ENCODE data around the gene LIN52.

LIN52 gene

DNA sequence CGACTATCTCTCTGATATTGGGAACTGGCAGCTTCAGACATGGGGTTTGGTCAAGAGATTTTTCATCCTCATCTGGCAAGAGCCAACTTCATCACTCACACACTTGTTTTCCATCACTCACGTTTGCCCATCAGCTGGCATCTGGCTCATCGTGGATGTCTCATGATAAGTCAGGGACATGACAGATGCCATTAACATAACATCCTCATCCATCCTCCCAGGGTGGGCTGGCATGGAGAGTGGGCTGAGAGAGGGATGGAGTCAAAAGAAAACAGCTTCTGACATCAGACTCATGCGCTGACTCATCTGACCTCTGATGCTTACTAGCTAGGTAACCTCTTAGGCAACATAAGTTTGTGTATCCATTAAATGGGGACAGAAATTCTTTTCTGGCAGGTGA is 152.7 kb downstream of the LIN52 start:
- DNase-seq (ENCODE audit: low spot score), result no peak

DNA sequence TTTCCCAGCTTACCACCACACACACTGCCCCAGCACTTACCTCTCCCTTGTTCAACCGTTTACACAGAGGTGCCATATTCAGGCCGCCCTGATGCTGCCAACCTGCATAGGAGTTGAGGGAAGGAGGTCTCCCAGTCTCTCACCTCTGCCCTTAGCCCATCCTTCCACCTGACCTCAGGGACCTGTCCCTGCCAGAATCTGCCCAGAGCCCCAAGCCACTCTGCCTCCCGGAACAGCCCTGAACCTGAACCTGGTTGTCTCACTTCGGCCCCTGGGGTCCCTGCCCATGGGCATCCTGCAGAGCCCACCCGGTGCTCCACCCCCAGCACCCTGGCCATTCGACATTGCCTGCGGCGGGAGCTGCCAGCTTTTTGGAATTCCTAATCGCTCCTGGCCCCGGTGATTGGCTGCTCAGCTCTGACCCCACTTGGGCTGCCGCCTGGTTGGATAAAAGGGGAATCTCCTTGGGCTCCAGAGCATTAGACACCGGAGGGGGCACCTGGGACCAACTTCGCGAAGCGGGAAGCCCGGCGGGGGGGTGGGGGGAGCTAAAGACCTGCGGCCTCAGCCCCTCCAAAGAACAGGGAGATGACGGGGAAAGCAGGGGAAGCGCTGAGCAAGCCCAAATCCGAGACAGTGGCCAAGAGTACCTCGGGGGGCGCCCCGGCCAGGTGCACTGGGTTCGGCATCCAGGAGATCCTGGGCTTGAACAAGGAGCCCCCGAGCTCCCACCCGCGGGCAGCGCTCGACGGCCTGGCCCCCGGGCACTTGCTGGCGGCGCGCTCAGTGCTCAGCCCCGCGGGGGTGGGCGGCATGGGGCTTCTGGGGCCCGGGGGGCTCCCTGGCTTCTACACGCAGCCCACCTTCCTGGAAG is 154.5 kb downstream of the LIN52 start, which contains the start of gene VSX2:
VSX2 (plus strand) TSS at position 476 of the 874 bp plus-strand sequence; CDS start at position 589, 113 bp downstream.
- DNase-seq (ENCODE audit: low spot score), result no peak

DNA sequence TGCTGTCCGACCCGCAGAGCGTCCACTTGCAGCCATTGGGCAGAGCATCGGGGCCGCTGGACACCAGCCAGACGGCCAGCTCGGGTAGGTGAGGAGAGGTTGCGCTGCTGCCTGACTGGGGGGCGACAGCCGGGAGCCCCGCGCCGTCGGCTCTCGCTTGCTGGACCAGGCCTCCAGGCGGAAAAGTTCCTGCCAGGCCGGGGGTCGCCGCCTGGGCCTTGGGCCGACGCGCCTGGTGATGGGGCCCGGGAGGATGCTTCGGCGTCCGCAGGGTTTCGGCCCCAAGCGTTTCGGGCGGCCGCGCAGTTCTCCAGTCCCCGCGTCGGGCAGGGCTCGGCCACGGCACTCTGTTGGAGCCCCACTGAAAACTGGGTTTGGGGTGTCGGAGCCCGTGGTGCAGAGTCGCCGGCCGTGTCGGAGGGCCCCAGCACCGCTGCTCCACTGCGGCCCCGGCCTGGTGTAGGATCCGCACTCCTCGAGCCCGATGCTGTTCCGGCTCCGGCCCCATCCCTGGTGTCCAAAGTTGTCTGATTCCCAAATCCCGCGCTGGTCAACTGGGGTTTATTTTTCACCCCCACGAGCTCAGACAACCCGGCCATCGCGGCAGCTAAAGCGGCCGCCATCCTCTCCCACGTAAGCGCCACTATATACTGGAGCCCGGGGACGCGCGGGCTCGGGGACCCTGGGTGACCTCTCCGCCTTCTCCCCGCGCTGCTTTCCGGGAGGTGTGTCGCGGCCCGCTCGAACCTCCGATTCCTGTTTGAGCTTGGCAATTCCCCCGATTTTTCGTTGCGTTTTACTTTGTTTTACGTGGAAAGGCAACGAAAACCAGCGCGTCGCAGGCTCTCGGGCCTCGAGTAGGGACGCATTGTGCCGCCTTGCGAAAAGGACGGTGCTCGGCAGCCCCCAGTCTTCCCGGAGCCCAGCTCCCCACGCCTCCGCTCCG is 155.4 kb downstream of the LIN52 start:
- DNase-seq (ENCODE audit: low spot score), result no peak

DNA sequence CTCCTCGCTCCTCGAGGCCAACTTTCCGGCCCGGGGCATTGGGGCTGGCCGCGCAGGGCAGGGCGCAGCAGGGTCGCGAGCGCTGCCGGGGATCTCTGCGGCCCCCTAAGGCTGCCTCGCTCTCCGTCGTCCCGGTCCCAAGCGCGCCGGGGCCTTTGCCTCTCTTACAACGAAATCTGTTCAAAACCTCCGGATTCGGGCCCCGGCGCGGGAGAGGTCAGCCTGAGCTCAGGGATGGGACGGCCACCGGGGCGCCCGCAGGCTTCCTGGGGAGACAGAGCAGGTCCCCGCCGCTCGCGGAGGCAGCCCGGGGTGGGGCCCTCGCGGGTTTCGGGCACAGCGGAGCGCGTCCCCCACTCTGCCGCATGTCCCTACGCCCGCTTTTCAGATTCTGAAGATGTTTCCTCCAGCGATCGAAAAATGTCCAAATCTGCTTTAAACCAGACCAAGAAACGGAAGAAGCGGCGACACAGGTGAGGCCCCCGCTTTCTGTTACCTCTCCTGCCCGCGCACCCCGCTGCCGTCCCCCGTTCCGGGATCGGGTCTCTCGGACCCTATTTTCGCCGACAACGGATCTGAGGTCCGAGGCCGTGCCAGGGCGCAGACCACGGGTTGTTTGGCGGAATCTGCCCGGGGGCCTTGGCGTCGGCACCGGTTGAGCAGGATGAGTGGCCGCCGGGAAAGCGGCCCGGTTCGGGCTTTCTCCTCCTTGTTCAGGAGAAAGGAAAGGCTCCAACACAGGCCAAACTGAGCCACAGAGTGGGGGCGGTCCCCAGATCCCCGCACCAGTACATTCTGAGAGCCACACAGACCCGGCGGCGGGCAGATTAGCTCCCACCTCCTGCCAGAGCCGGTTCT is 156.3 kb downstream of the LIN52 start:
- DNase-seq (ENCODE audit: low spot score), result no peak

DNA sequence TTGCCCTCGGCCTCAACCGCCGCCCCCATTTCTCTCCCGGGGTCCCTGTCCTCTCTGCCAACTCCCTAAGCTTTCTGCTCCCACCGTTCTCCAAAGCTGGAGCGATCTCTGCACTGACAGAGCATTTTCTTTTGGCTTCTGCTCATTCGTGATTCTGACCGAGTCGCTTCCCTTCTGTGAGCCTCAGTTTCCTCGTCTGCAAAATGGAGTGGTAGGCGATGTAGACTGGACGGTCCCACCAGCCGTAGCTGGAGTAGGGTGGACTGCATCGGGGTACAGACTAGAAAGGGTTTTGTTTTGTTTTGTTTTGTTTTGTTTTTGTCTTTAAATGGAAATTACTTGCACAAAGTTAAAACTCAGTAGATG is 156.9 kb downstream of the LIN52 start:
- DNase-seq (ENCODE audit: low spot score), result no peak

DNA sequence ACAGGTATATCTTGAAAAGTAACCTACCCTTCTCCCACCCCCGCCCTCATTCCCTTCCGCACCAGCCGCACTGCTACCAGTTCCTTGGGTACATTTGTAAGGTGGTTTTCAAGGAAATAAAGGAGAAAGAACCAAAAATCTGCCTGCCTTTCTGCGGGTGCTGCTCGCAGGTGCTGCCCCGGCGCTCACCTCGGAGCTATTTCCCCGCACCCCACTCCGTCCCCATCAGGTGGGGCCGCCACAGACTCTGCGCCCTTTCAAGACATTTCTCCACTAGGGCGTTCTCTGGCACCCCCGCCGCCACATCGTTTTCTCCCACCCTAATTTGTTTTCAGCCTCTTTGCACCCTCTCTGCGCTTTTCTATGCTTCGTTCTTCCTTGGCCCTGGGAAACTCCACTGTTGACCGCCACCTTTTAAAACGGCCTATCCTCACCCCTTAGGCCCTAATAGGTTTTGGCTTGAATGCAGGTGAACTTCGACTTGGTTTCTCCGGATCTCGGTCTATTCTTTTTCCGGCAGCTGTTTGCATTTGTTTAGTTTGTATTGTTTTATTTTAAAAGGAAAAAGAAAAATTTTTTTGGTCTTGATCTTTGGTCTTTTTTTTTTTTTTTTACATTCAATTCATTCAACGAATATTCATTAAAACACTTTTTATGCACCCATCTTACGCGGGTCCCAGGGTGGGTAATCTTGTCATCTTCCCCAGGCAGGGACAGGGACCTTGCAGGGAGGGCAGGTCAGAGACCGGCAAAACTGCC is 157.4 kb downstream of the LIN52 start:
- DNase-seq (ENCODE audit: low spot score), result no peak

DNA sequence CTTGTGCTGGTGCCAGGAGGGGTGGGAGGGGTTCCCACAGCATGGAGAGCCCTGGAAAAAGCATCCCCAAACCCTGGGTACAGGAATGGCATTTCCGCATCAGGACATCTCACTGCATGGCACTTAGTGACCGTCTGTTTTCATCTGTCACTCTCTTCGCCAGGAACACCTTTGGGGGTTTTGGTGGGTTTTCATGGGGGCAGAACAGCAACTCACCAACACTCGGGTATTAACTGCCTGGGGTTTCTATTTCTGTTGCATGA is 158.0 kb downstream of the LIN52 start:
- DNase-seq (ENCODE audit: low spot score), result no peak

DNA sequence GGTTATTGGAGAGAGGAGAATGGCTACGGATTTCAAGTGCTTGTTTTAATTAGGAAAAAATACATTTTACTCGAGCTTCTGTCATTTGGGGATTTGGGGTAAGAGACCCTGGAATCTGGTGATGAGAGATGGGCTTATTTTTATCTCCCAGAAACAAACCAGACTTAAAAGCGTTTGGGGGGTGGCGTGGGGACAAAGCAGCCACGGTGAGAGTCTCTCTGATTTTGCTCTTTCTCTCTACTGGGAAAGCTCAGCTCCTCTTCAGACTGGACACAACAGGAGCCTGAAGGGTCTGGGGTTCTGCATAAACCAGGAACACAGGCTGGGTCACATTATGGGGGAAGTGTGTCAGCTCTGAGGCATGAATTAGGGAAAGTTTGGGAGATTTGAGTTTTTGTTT is 158.3 kb downstream of the LIN52 start:
- DNase-seq (ENCODE audit: low spot score), result no peak

DNA sequence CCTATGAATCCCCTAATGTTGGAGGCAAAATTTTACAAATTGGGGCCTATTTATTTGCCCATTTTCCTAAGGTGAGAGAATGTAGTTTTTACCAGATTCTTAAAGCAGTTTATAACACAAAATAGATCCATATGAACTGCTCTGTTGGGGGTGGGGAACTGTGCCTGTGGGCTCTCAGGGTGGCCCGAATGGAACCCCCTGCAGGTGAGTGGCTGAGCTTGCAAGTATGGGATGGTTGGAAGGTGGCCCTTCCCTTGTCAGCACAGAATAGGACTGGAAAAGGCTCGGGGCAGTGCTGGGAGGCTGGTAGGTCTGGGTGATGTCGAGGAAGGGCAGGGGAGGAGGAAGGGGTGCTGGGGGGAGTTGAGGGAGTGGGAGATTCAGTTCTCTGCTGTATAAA is 159.4 kb downstream of the LIN52 start:
- no peak for DNase-seq (ENCODE audit: low spot score)

DNA sequence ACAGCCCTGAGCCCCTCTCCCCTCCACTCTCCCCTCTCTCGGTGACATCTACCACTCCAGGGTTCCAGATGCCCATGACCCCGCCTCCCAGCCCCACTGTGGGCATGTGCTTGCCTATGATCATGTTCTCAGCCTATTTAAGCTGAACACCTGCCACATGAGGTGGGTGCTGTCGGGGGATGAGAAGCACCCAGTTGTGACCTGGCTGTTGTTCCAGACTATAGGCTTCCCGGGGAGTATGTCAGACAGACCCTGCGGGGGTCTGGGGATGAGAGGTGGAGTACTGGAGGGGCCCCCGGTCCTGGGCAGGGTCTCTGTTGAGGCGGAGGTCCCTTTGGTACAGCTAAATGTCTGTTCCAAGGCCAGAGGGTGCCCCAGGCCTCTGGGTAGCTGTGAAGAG is 160.5 kb downstream of the LIN52 start:
- DNase-seq (ENCODE audit: low spot score), result no peak

DNA sequence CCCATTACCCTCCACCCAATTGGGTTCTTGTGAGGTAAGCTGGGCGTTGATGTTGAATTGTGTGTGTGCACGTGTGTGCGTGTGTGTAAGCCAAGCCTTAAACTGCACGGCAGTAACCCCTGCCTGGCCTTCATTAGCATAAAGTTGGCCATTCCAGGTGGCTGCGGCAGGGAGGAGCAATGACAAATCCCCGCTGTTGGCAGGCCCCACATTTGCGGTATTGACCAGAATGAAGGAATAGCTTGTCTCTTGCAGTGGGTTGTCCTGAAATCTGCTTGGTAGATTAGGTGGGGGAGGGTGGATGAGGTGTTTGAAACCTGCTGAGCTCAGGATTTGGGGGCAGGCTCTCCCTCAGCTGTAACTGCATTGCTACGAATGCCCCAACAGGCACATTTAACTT is 161.8 kb downstream of the LIN52 start:
- DNase-seq (ENCODE audit: low spot score), result no peak

DNA sequence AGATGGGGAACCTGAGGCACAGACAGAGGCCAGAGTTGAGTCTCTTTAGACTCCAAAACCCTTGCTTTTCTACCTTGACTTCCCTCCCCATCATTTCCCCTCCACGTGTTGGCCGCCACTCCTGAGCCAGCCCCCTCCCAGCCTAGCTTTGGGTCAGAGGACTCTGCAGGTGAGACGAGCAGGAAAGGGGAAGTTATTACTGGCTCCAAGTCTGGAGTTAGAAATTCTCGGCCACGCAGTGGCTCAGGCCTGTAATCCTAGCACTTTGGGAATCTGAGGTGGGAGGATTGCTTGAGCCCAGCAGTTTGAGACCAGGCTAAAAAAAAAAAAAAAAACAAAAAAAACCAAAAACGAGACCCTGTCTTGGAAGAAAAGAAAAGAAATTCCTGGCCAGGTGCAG is 163.3 kb downstream of the LIN52 start:
- no peak for DNase-seq (ENCODE audit: low spot score)

DNA sequence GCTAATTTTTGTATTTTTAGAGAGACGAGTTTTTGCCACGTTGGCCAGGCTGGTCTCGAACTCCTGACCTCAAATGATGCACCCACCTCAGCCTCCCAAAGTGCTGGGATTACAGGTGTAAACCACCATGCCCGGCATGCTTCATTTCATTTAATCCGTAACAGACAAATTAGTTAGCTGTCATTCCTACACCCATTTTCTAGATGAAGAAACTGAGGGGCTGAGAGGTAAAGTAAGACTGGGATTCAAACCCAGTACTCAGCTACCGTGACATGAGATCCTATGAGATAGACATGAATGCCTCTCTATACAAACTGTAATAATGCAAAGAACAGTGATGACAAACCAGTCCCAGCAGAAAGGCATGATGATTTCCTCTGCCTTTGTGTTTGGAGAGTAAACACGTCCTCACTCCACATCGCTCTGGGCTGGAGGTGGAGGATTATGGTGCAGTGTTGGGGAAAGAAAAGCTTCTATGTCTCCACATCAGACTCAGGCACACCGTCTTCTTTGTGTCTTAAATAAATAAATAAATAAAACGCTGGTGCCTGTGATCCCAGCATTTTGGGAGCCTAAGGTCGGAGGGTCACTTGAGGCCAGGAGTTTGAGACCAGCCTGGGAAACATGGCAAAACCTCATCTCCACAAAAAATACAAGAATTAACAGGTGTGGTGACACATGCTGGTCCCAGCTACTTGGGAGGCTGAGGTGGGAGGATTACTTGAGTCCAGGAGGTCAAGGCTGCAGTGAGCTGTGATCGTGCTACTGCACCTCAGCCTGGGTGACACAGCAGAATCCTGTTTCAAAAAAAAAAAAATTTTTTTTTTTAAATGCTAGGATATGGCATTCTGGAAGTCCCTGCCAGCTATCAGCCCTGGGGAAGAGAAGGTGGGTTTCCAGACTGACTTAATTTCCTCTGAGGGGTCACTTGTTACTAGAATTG is 164.9 kb downstream of the LIN52 start:
- no peak for DNase-seq (ENCODE audit: low spot score)
